Stimulated activated CD4-positive, alpha-beta T cell treated with anti-CD3 and anti-CD28 coated beads, Interleukin-15, amount 100 ng/mL, for 24 hours (primary cell): ENCODE measurements around the gene FKTN.
A peak's percentile ranks its signal among the peaks of the same experiment; 100 is the strongest.
"Not testable (repeated sequence)": the region's sequence is repeated elsewhere in the genome, so short reads cannot be mapped to it uniquely, and the experiment has no call there.

Source experiments
- DNase-seq: peaks from one replicate; pipeline ENCODE4 v3.0.0-alpha.2; 2020

FKTN gene

GRCh38 chr9:105557804-105558610, at the start of gene FKTN:
Gene FKTN (plus strand): TSS chr9:105558131. CDS start chr9:105575033, 16,902 bp downstream.
- peak; percentile 90 for DNase-seq

- DNase-seq = no peak
Measured at GRCh38 chr9:105508530-105508929, 49.4 kb upstream of the FKTN start.

- DNase-seq = no peak
Measured at GRCh38 chr9:105510024-105510423, 47.9 kb upstream of the FKTN start.

GRCh38 chr9:105511446-105511845, 46.5 kb upstream of the FKTN start:
- no peak for DNase-seq

- no peak for DNase-seq
Measured at GRCh38 chr9:105515811-105516413, 42.0 kb upstream of the FKTN start.

GRCh38 chr9:105519710-105520369, 38.1 kb upstream of the FKTN start:
- peak; percentile 44 for DNase-seq

- DNase-seq = not testable (repeated sequence)
Measured at GRCh38 chr9:105520992-105521391, 36.9 kb upstream of the FKTN start.

- DNase-seq = not testable (repeated sequence)
Measured at GRCh38 chr9:105522618-105523385, 35.1 kb upstream of the FKTN start.

GRCh38 chr9:105531530-105531929, 26.4 kb upstream of the FKTN start:
- no peak for DNase-seq

GRCh38 chr9:105535920-105536668, 21.8 kb upstream of the FKTN start:
- no peak for DNase-seq

GRCh38 chr9:105539452-105539851, 18.5 kb upstream of the FKTN start:
- DNase-seq = no peak

- no peak for DNase-seq
Measured at GRCh38 chr9:105541838-105542237, 16.1 kb upstream of the FKTN start.

- no peak for DNase-seq
Measured at GRCh38 chr9:105554042-105554441, 3.9 kb upstream of the FKTN start.

- DNase-seq = no peak
Measured at GRCh38 chr9:105572455-105572854, 14.5 kb downstream of the FKTN start.

- not testable (repeated sequence) for DNase-seq
Measured at GRCh38 chr9:105579952-105580351, 22.0 kb downstream of the FKTN start.

- DNase-seq = not testable (repeated sequence)
Measured at GRCh38 chr9:105581550-105581949, 23.6 kb downstream of the FKTN start.

- DNase-seq = no peak
Measured at GRCh38 chr9:105593145-105593544, 35.2 kb downstream of the FKTN start.

- DNase-seq = no peak
Measured at GRCh38 chr9:105608721-105609598, 51.0 kb downstream of the FKTN start.

- DNase-seq = no peak
Measured at GRCh38 chr9:105621001-105621400, 63.1 kb downstream of the FKTN start.

GRCh38 chr9:105625088-105625487, 67.2 kb downstream of the FKTN start:
- no peak for DNase-seq

- no peak for DNase-seq
Measured at GRCh38 chr9:105632807-105633206, 74.9 kb downstream of the FKTN start.
